GM21423 (cell line): ENCODE measurements around the gene HAT1.
A peak's percentile ranks its signal among the peaks of the same experiment; 100 is the strongest.
"Not testable (repeated sequence)": the region's sequence is repeated elsewhere in the genome, so short reads cannot be mapped to it uniquely, and the experiment has no call there.

Experiments
- ATAC-seq: cut with Tn5 transposase; IDR thresholded peaks from one replicate; pipeline ENCODE4 v1.9.1; 2021; ENCODE audit warnings: mild to moderate bottlenecking, moderate library complexity; ENCODE audit not compliant: unreplicated experiment

HAT1 gene, protein sequence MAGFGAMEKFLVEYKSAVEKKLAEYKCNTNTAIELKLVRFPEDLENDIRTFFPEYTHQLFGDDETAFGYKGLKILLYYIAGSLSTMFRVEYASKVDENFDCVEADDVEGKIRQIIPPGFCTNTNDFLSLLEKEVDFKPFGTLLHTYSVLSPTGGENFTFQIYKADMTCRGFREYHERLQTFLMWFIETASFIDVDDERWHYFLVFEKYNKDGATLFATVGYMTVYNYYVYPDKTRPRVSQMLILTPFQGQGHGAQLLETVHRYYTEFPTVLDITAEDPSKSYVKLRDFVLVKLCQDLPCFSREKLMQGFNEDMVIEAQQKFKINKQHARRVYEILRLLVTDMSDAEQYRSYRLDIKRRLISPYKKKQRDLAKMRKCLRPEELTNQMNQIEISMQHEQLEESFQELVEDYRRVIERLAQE

GRCh38 chr2:171922230-171923022, at the start of gene HAT1:
HAT1 (plus strand) TSS chr2:171922461; CDS start chr2:171922501, 40 bp downstream.
- peak; percentile 94 for ATAC-seq

GRCh38 chr2:171874517-171874916, 47.7 kb upstream of the HAT1 start:
- no peak for ATAC-seq

DNA sequence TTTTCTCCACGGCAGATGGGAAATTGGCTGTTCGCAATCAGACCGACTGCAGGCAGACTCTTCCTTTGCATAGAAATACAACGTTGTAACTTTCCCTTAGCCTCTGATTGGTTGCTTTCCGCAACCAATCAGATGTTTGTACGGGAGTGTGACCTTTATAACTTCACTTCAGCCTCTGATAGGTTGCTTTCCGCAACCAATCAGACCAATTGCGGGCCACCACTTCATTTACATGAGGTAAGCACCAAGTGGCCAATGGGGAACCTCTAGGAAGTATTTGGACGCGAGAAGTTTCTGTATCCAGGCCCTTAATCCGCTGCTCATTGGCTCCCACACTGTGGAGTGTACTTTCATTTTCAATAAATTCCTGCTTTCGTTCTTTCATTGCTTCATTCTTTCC, 47.3 kb upstream of the HAT1 start:
- ATAC-seq, result no peak

DNA sequence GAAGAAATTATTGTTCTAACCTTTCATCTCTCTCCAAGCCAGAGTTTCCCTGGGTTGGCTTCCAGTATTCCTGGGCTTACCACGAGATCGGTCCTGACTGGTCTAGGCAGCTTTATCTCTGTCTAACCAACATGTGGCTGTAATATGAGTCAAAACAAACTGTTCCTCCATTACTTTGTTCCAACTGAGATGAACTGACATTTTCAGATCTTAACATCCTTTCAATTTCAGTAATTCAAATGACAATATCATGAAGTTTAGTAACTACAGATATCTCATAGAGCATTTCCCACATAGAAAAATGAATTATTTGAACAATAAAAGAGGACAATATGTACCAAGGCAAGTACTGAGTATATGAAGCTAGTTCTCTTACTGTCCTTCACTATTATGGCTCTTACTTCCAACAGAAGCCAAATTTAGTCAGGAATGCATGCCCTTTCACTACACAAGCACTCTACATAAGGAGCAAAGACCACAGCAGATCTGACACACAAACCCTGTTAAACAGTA, 43.7 kb upstream of the HAT1 start:
- no peak for ATAC-seq

DNA sequence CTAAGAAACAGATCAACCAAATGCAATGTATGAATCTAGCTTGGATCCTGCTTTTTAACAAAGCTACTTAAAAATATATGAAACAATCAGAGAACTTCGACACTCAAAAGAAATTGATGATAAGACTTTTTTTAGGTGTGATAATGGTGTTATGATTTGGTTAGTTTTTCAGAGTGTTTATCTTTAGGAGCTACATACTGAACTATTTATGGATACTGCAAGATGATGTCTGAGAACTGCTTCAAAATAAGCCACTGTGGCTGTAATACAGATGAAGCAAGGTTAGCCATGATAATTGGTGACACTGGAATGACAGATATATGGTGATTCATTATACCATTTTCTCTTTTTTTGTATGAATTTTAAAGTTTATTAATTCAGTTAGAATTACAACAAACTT, 42.4 kb upstream of the HAT1 start:
- ATAC-seq, result no peak

DNA sequence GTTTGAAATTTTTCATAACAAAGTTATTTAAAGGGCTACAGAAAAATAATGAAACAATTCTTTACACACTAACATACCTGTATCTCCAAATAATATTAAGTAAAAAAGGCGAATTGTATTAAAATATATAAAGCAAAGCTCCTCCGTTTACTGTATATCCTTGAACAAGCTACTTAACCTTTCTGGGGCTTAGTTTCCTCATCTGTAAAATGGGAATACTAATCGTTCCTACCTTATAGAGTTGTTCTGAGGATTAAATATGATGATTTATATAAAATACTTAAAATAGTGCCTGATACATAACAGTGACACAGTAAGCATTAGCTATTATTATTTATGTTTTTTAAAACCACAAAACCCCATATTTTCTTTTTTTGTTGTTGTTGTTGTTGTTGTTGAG, 41.5 kb upstream of the HAT1 start:
- ATAC-seq, result no peak

DNA sequence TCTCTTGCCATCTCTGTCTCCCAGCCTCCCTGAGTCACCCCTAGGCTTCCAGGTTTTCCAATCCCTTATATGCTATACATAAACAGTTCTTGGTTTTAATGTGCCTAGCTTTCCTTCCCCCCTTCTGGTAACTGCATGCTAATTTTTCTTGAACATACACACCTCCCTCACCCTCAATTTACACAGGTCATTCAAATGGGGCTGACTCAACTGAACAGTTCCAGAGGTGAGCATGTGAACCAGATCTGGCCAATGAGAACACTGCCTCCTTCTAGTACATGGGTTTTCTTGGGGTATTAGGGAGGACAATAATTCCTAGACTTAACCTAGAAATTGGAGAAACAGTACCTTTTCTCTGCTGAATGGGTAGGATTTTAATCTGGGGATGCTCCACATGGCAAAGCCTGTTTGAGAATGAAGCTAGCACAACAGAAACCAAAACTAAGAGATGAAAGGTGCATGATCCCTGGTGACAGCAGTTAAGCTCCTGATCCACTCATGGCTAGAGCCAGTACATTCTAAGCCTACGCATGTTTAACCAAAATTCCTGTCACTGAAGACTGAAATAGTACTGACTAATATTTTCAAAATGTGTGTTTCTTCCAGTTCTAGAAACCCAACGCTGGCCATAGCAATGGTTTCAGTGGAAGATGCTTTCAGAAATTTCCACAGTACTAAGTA, 40.0 kb upstream of the HAT1 start:
- ATAC-seq, result no peak

- no peak for ATAC-seq
Observed at GRCh38 chr2:171883275-171883893, 38.9 kb upstream of the HAT1 start.

DNA sequence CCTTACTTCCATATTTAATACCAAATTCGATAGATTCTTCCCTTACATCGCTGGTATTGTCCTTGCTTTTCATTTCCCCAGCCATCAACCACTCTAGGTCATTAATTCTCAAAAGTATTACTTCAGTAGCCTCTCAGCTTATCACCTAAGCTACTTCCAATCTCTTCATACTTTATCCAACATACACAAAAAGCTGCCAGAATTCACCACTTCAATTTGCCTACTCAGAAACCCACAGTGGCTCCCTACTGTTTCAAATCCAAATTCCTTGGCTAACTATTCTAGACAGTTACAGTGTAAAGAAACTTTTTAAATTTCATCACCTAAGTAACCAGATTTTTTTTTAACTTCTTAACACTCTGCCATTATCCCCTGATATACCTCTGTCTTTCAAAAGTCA, 32.9 kb upstream of the HAT1 start:
- no peak for ATAC-seq

DNA sequence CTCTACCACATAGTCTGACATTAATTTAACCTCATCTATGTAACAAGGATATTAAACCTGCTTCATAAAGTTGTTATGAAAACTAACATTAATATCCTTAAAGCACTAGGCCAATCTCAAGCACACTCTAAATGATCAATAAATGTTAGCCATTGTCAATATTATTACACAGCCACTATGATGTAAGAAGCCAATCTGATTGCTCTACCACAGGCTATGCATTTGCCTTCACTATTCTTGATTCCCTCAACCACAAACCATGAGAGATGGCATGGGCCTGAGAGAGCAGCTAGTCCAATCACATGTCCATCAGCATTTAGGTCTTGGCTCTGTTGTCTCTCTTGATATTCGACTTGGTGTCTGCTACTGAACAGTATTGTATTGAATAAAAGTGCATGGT, 32.5 kb upstream of the HAT1 start:
- no peak for ATAC-seq

- ATAC-seq, result peak; percentile 28
Observed at GRCh38 chr2:171893196-171893823, 29.0 kb upstream of the HAT1 start.

DNA sequence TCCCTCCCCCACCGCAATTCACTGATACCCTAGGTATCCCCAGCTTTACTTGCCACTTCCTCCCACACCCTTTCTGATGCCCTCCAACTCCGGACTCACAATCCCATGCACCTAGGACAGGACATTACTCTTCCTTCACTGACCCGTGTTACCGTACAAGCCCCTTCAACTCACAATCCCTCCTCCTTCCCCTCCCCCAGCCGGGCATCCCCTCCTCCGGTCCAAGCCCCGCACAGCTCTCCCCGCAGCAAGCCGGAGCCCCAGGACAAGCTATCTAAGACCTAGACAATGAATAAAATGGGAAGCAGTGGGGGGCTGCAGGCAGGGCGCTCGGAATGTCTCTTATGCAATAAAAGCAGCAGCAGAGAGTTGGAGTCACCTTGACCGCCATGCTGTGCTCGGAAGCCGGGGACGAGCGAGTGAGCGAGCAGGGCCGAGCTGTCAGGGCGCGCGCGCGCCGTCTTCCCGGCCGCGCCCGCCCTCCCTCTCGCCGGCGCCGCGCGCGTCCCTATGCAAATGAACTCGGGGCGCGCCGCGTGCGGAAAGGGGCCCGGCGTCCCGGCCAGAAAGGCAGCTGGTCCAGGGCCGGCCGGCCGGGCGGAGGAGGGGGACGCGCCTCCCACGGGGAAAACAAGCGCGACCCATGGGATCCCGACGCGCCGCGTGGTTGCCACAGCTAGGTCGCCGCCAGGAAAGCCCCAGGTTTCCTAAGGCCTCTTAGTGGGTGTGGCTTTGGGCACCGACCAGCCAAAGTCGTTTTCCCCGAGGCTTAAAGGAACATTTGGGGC, 28.2 kb upstream of the HAT1 start, which contains the start of gene SLC25A12:
TSS of gene SLC25A12 (minus strand) at position 421 of the 788 bp plus-strand sequence. CDS start at position 391, 30 bp downstream.
- peak; percentile 94 for ATAC-seq

DNA sequence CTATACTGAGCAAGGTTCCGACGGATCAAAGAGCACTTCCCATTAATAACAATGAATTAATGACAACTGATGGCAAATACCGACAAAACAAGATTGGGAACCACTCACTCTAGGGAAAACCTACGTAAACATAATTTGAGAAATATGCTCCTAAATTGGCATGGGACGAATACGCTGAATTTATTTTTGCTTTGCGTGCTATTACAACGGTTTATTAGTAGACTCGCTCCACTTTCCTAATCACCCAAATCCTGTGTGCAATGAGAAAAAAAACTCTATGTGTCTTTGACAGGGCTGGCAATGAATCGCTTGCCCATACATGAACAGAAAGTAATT, 27.7 kb upstream of the HAT1 start:
- no peak for ATAC-seq

- ATAC-seq, result no peak
Observed at GRCh38 chr2:171895786-171896185, 26.5 kb upstream of the HAT1 start.

- not testable (repeated sequence) for ATAC-seq
Observed at GRCh38 chr2:171899623-171900282, 22.5 kb upstream of the HAT1 start.

GRCh38 chr2:171902840-171903420, 19.3 kb upstream of the HAT1 start:
- peak; percentile 55 for ATAC-seq

- ATAC-seq, result no peak
Observed at GRCh38 chr2:171908235-171908634, 14.0 kb upstream of the HAT1 start.

DNA sequence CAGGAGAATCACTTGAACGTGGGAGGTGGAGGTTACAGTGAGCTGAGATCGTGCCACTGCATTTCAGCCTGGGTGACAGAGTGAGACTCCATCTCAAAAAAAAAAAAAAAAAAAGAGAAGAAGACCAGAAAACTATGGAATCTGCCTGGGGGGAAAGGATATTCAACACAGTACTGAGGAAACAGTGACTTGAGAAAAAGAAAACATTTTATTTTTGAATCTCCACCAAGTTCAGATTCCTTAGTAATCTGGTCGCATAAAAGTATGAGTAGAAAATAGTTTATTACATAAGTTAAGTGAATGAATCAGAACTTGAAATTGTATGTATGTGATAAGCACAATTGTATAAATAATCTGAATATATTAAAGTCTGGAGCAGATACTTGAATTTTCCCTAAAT, 13.0 kb upstream of the HAT1 start:
- no peak for ATAC-seq

- no peak for ATAC-seq
Observed at GRCh38 chr2:171910494-171910893, 11.8 kb upstream of the HAT1 start.
